ENCODE data around the gene MPPED1.

MPPED1 gene, protein sequence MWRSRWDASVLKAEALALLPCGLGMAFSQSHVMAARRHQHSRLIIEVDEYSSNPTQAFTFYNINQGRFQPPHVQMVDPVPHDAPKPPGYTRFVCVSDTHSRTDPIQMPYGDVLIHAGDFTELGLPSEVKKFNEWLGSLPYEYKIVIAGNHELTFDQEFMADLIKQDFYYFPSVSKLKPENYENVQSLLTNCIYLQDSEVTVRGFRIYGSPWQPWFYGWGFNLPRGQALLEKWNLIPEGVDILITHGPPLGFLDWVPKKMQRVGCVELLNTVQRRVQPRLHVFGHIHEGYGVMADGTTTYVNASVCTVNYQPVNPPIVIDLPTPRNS

GRCh38 chr22:43411869-43412807 is at the start of gene MPPED1:
TSS of gene MPPED1 (plus strand) at chr22:43412014. CDS start at chr22:43424986, 12,972 bp downstream.
- no peak for DNase-seq (ENCODE audit: low read depth, low spot score)
- no peak within 1 kb of the TSS for H3K27ac ChIP-seq

- no peak overlapping the region for H3K27ac ChIP-seq
- no peak for DNase-seq (ENCODE audit: low read depth, low spot score)
Measured at GRCh38 chr22:43363315-43364168, 48.3 kb upstream of the MPPED1 start.

DNA sequence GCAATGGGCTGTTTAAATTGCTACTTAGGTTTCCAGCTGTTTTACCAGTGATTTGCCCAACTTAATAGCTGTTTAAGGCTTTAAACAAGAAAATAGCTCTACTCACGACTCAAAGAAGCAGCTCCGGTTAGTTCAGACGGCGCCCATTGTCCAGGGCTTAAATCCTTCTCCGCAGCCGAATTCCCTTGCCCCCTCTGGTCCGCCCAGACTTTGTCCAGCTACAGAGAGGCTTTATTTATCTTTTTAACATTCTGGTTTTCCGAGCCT is 47.7 kb upstream of the MPPED1 start:
- no peak overlapping the region for H3K27ac ChIP-seq
- no peak for DNase-seq (ENCODE audit: low read depth, low spot score)

DNA sequence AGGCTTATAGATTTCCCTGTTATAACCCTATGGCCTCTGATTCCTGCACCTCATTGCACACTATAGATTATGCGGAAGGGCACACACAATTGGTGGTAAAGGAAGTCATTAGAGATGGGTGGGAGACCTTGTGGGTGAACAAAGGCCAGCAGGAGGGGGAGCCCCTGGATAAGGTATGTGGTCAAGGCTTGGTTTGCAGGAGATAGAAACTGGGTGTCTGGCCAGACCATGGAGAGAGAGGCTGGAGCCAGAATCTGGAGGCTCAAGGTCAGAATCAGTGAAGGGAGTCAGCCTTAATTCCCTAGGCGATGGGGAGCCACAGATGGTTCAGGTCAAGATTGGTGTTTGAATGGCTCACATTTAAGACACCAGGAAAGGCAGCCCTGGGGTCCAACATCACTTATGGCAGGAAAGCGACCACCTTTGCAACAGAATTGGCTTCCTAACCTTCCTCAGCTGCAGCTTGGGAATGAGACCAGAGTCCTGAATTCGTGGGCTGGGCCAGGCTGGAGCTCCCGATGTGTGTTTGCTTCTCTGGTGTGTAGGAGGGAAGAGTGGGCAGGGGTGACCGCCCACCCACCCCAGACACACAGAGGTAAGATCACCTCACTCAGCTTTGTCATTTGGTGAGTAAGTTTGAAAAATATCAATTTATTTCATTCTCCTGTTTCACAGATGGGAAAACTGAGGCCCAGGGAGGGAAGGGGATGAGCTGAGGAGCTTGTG is 45.9 kb upstream of the MPPED1 start:
- no peak overlapping the region for H3K27ac ChIP-seq
- DNase-seq (ENCODE audit: low read depth, low spot score), result no peak

GRCh38 chr22:43370036-43370435 is 41.8 kb upstream of the MPPED1 start:
- H3K27ac ChIP-seq, result no peak overlapping the region

DNA sequence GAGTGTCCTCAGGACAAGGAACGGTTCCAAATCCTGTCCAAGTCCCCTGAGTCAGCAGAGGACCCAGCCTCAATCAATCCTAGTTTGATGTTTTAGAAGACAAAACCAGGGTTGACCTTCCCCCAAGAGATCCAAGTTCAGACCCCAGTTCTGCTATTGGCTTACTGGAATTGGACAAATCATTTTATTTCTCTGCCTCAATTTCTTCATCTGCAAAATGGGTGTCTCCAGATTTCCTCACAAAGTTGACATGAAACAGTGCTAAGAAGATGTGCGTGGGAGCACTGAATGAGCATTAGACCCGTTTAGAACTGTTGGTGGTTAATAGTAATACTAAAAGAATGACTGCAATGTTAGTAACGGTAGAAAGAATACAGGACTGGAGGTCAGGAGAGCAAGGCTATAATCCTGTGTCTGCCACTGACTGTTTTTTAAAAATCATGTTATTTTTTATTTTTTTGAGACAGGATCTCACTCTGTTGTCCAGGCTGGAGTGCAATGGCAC is 35.8 kb upstream of the MPPED1 start:
- DNase-seq (ENCODE audit: low read depth, low spot score), result no peak
- H3K27ac ChIP-seq, result no peak overlapping the region

More at GRCh38 chr22:43370036-43370435, 41.8 kb upstream of the MPPED1 start:
- no peak for DNase-seq (ENCODE audit: low read depth, low spot score)

- no peak overlapping the region for H3K27ac ChIP-seq
- no peak for DNase-seq (ENCODE audit: low read depth, low spot score)
Measured at GRCh38 chr22:43376765-43377547, 34.9 kb upstream of the MPPED1 start.

- H3K27ac ChIP-seq, result no peak overlapping the region
- DNase-seq (ENCODE audit: low read depth, low spot score), result no peak
Measured at GRCh38 chr22:43377548-43377895, 34.3 kb upstream of the MPPED1 start.

DNA sequence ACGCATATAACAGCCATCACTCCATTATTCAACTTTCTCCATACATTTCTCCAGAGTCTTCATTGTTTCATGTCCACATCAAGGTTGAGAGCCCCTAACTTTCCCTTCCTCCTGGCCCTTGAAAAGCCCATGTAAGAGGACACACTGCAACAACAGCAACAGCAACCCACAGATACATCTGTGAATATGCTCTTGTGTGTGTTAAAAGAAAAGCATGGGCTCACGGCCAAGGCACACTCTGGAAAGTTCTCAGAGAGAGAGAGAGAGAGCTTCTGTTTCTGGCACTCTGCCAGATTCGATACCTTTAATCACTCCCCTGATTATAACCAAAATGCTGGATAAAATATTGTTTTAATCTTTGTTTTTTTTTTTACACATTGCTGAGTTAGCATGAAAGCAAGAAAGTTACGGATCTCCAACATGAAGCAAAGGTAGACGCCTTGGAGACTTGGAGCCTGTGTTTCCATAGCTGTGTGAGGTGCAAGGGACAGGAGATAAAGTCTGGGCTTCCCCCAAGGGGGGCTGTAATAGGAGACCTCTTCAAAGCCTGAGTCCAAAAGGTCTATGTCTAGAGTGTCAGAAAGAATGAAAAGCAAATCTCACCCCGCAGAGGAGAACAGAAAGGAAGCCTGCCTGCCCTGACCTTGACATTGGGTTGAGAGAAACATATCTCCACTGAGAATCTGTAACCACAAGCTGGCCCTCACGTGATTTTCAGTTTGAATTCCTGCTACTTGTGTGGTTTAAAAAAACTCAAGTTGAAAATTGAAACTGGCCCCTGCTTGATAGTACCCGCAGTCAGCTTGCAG is 33.7 kb upstream of the MPPED1 start:
- H3K27ac ChIP-seq, result no peak overlapping the region
- no peak for DNase-seq (ENCODE audit: low read depth, low spot score)

GRCh38 chr22:43381693-43382092 is 30.1 kb upstream of the MPPED1 start:
- no peak for DNase-seq (ENCODE audit: low read depth, low spot score)
- no peak overlapping the region for H3K27ac ChIP-seq

DNA sequence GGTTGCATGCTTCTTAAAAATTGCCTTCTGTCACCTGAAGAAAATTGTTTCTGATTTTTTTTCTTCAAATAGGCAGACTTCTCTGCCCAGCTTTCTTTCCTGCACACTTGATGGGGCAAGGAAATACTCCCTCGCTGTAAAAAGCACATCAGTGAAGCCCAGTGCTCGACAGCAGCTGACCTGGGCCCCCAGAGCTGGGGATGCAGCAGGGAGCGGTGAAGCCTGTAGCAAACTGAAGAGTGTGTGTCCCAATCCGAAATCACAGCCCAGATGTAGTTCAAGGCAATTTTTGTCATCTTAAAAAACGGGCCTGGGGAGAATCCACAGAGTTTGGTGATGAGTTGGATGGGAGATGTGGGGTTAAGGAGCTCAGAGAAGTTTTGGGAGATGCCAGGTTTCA is 27.0 kb upstream of the MPPED1 start:
- no peak for DNase-seq (ENCODE audit: low read depth, low spot score)
- no peak overlapping the region for H3K27ac ChIP-seq

GRCh38 chr22:43385770-43386641 is 25.8 kb upstream of the MPPED1 start:
- no peak overlapping the region for H3K27ac ChIP-seq
- DNase-seq (ENCODE audit: low read depth, low spot score), result peak; percentile 20

GRCh38 chr22:43387815-43388214 is 24.0 kb upstream of the MPPED1 start:
- no peak for DNase-seq (ENCODE audit: low read depth, low spot score)
- no peak overlapping the region for H3K27ac ChIP-seq

DNA sequence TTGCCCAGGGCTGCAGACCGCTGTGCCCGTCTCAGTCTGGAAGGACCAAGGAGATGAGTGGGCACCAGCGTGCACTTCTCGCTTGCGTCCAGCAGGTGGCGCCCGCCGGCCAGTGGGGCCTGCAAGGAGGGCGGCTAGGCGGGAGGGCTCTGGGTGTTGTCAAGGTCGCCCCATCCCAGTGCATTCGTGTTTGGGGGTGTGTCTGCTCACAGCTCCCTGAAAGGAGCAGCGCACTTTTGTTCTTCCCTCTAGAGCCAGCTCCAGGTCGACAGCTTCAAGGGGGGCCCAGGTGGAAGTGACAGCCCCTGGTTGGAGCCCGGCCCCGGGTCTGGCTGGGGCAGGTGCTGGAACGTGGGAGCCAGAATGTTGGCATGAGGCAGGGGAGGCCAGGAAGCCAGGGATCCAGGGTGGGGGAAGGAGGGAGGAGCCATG is 23.4 kb upstream of the MPPED1 start:
- DNase-seq (ENCODE audit: low read depth, low spot score), result no peak
- H3K27ac ChIP-seq, result no peak overlapping the region

DNA sequence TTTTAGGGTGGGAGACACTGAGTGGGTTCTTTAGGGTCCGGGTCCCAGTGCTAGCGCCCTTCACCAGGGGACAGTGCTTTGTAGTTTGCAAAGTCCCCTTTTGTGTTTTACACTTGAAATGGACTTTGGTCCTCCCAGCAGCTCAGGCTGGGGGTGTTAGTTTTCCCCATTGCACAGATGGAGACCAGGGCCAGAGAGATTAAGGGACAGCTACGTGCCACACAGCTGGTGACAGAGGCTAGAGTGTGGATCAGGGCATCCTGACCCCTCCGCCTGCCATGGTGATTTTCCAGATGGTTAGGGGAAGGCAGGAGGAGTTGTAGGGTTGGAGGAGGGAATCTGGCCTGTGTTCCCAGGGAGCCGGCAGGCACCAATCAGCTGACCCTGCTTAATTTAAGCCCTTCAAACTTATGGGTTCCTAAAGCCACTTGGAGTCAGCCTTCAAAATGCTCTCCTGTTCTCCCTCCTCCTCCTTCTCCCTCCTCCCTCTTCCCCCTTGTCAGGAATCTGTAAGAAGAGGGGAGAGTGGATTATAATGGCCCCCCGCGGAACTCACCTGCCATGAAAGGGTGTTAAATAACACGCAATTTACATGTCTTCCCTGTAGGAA is 22.5 kb upstream of the MPPED1 start:
- no peak for DNase-seq (ENCODE audit: low read depth, low spot score)

GRCh38 chr22:43390166-43390565 is 21.6 kb upstream of the MPPED1 start:
- H3K27ac ChIP-seq, result no peak overlapping the region
- no peak for DNase-seq (ENCODE audit: low read depth, low spot score)

More for the DNA sequence above, 22.5 kb upstream of the MPPED1 start:
- H3K27ac ChIP-seq, result no peak overlapping the region

DNA sequence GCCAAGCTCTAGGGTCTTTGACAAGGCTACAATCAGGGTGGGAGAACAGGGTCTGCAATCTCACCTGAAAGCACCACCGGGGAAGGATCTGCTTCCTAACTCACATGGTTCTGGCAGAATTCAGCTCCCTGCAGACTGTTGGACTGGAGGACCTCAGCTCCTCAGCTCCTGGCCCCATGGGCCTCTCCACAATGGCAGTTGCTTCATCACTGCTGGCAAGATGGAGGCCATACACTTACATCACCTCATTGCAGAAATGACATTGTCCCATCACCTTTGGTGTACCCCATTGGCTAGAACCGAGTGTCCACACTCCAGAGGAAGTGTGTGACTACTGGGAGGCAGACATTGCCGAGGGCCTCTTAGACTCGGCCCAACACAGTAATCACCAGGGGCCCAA is 20.9 kb upstream of the MPPED1 start:
- no peak for DNase-seq (ENCODE audit: low read depth, low spot score)
- H3K27ac ChIP-seq, result no peak overlapping the region
